COLO668 (cell line): Measurements from ENCODE around the gene SUPT3H.
"Not testable (repeated sequence)": the region's sequence is repeated elsewhere in the genome, so short reads cannot be mapped to it uniquely, and the experiment has no call there.

Source experiments
- DNase-seq: peaks from one replicate; lab custom pipeline; 2025; ENCODE audit not compliant: unreplicated experiment; lab: John Stamatoyannopoulos, UW

SUPT3H gene

DNA sequence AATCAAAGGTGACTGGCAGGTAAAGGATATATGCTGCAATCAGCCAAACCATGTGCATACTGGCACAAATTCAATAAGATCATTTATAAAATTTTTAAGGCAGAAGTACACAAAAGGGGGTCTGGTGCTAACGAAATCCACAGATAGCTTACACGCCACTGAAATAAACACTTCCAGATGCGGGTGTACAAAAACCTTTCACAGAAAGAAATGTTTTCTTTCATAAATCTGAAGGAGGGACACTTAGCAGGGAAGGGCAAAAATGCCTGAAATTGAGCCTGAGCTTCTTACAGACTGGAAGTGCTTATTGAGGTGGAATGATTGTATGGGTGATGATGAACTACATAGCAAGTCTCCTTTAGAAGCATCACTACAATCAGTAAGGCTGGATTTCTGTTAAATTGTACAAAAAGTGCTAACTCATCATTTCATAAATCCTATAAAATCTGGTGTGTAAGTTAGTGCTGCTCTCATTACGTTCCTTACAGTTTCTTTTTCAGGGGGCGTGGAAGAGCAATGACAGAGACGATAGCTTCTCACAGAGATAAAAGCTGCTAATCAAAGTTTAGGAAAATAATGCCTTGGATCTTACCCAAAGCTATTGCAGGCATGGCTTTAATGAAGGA, 458.9 kb downstream of the SUPT3H start:
- DNase-seq: no peak

DNA sequence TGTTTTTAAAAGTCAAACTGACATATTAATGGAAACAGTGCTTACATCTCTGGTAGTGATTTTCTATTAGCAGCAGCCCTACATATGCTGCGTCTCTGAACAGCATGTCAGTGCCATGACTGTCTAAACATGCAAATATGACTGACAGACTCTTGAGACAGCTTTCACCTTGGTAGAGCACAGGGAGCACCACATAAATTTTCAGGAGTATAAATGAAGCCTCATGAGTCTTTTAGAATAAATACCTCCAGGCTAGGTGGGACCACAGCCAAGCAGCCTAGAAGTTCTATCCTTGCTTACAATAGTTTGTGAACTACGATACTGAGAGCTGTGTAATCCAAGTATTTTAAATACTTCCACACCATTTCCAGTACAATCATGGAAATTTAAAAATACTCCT, 460.3 kb downstream of the SUPT3H start:
- DNase-seq: no peak

DNA sequence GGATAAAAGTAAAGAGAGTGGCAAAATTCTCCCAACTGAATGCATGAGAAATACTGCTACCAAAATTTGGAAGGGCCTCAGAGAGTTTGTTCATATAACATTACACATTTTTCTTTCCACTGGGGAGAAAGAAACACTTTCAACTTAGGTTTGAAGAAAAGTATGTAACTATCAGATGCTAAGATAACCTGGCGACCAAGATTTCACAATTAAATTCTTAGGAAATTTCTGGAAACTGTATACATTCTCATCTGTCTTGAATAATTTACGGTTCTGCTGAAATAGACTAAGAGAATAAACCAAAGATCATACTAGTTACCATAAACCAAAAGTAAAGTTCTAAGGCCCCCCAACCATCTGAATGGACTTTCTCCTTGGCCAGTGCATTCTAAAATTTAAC, 462.6 kb downstream of the SUPT3H start:
- no peak for DNase-seq

- no peak for DNase-seq
These were observed 463.6 kb downstream of the SUPT3H start for GRCh38 chr6:44914141-44914540.

DNA sequence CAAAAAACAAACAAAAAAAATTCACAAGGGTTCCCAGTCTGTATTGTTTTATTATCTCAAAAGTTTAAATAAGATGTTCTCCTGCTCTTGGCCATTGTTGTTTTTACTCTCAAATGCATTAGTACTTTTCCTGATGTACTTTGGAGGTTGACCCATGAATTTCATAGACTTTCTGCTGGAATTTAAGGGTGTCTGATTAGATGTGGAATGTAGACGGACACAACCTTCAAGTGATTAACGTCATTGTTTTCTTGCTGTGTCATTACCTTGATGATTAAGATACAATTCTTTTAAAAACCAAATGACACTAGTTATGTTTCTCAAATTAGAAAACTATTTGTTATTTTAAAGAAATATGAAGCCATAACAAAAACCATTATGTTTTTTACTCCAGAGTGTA, 471.0 kb downstream of the SUPT3H start:
- no peak for DNase-seq

DNA sequence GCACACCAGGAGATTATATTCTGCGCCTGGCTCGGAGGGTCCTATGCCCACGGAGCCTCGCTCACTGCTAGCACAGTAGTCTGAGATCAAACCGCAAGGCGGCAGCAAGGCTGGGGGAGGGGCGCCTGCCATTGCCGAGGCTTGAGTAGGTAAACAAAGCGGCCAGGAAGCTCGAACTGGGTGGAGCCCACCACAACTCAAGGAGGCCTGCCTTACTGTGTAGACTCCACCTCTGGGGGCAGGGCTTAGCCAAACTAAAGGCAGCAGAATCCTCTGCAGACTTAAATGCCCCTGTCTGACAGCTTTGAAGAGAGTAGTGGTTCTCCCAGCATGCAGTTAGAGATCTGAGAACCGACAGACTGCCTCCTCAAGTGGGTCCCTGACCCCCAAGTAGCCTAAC, 477.4 kb downstream of the SUPT3H start:
- not testable (repeated sequence) for DNase-seq

GRCh38 chr6:44898296-44898930, 479.3 kb downstream of the SUPT3H start:
- DNase-seq: no peak

DNA sequence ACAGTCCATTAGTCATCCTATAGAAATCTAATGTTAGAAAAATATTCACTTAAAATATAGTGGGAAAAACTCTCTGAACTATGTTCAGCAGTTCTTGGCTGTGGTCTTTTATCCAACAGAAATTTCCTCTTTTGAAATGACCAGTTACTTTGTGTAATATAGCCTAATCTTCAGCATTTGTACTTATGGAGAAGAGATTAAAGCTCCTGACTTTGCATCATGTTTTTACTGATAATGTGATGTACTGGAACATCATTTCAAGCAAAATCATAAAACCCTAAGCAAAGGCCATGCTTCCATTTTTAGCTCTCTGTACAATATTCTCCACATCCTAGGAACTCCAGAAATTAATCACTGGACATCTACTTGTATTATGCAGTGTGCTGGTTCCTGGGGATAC, 480.4 kb downstream of the SUPT3H start:
- DNase-seq: no peak

DNA sequence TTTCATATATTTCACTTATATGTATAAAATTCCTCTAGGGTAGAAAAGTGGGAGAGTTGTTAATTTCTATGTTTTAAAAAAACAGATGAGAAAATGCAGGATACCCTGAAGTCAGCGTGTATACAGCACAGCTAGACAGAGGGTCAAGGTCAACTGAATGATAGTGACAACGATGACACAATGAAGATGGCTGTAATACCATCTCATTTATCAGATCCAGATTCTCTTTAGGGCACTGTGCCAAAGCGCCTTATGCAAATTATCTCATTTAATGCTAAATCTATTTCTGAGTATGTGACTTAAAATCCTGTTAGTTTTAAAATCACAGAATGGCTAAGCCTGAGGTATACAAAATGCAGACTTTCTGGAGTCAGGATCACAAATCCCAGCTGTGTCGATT, 481.0 kb downstream of the SUPT3H start:
- DNase-seq: no peak

DNA sequence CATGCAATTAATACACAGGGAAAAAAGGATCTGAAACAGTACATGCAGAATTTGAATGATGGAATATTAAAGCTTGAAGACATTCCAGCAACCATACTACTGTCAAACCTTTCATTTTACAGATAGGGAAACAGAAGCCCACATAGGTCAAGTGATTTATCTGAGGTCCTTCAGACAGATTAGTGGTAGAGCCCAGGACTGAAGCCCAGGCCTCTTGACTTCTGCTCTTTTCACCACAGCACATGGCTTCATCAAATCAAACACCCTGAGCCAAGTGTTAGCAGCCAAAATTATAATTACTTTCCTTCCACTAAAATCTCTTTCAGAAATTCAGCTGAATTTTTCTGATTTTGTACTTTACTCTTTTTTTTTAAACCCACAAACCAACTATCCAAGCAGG, 485.2 kb downstream of the SUPT3H start:
- no peak for DNase-seq

DNA sequence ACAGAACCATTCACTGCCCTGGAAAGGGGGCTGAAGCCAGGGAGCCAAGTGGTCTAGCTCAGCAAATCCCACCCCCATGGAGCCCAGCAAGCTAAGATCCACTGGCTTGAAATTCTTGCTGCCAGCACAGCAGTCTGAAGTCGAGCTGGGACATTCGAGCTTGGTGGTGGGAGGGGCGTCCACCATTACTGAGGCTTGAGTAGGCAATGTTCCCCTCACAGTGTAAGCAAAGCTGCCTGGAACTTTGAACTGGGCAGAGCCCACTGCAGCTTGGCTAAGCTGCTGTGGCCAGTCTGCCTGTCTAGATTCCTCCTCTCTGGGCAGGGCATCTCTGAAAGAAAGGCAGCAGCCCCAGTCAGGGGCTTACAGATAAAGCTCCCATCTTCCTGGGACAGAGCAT, 498.7 kb downstream of the SUPT3H start:
- DNase-seq: not testable (repeated sequence)

GRCh38 chr6:44876638-44877037, 501.1 kb downstream of the SUPT3H start:
- DNase-seq: not testable (repeated sequence)

DNA sequence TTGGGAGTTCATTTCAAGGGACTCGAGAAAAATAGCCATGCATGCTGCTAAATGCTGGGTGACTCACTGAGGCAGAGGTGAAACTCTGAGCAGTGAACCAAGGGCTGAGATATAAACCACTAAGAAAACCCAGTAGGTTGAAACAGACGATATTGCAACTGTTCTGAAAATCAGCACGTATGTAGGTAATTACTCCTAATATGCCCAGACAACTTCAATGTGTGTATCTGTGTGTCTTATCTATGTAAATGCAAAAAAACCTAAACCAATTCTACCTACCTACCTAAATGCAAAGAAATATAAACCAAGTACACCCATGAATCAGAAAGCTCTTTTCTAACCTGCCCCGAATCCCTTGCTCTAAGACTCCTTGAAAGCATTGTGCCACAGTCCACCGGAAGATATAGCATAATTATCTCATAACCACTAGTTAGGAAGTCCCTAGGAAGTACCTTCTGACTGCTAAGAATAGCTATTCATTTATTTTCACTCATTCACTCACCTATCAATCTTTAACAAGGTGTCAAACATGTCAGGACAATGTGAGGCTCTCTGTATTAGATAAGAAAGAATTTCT, 508.3 kb downstream of the SUPT3H start:
- no peak for DNase-seq

DNA sequence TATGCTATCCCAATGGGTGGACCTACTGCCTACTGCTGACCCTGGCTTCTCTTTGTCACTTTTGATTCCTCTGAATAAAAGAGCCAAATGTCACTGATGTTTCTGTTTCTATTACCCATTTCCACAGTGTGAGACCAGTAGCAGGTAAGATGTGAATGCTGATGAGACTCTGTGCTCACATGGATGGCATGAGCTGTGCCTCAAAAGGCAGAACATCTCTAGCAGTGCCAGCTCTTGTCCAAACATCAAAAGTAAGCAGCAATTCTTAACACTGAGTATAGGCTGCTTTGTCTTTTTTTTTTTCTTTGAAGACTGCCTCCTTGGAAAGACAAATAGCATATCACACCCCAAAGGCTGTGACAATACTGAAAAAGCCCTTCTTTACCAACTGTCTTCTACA, 508.8 kb downstream of the SUPT3H start:
- DNase-seq: no peak

DNA sequence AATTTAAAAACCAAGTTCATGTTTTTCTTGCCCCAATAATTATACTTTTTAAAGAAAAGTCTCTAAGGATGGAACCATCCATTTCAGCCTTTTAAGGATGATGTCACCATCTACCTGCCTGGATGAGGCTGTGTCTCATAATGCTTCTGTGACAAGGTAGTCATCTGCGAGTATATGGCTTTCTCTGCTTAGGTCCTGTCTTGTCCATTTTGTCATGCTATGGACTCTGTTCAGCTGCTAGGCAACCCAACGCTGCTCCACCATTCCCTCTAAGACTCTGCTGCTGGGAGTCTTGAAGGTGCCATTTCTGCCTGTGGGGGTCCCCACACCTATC, 509.4 kb downstream of the SUPT3H start:
- no peak for DNase-seq

DNA sequence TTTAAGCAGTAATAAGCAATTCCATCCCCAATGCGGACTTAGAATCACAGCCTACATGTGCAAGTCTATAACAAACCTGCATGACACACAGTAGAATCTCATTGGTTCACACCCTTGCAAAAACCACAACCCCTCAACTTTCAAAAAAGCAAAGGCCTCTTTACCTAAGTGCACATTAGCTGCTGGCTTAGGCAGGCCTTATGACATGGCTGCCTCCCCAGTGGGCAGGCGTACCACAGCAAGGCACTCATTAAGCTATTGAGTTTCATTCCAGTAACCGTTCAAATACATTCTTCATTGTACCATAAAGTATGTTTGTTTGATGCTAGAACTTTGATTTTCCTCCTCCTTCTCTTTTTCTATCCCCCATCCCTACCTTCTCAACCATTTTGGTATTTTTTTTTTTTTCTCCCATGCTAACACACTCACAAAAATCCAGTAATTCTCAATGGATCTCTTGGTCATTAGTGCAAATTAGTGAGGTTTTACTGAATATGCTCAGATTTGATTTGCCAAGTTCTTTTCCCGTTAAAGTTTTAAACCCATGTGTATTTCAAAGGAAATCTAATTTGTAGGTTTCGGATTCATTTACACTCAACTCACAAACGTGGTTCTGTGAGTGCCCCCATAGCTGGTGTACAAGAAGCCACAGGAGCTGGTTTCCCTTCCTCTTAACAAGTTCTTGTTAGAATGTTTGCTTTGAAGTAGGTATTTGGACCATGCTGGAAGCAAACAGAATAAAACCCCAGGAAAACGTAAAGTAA, 510.0 kb downstream of the SUPT3H start:
- no peak for DNase-seq

DNA sequence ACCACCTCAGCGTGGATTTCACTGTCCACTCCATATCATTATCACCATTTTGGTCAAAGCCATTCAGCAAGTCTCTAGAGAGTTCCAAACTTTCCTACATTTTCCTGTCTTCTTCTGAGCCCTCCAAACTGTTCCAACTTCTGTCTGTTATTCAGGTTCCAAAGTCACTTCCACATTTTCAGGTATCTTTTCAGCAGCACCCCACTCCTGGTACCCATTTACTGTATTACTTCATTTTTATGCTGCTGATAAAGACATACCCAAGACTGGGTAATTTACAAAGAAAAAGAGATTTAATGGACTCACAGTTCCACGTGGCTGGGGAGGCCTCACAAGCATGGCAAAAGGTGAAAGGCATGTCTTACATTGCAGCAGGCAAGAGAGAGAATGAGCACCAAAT, 512.5 kb downstream of the SUPT3H start:
- not testable (repeated sequence) for DNase-seq

GRCh38 chr6:44859901-44860410, 517.8 kb downstream of the SUPT3H start:
- no peak for DNase-seq

DNA sequence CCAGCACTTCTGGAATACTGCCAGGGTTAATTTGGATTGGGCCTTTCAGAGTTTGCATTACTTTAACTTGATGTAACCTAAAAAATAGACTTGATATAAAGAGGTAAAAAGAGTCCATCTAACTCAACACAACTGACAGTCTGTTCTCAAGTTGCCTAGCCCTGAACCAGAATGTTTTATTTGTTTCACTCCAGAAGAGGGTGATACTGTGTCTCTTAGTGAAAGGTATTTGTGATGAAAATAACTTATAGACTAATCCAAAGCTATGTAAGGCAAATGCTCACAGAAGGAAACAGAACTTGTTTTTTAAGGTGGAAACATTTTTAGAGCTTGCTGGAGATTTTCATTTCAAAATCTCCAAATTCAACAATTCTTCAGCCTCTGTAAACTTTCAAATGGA, 518.7 kb downstream of the SUPT3H start:
- no peak for DNase-seq

DNA sequence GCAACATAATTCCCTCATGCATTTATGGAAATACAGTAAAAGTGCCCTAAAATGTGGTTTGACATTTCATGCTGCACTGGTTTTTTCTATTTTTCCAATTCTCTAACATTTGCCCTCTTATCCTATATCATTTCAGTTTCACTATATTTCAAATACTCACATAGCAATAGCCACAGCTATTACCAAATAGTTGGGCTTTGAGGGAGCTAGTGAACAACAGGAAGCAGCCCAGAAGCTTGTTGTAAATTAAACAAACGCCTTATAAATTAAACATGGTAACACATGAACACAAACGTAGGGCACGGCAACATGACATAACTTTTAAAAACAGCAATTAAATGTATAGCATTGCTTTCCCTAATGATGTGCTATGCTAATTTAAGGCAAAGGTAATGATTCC, 521.3 kb downstream of the SUPT3H start:
- no peak for DNase-seq

- DNase-seq: no peak
These were observed 521.9 kb downstream of the SUPT3H start for GRCh38 chr6:44855562-44856411.
